ENCODE measurements around the gene PRKAG2. TPM values are rescaled to one million over a fixed set of nuclear protein-coding genes. Genes with fewer than 3 reads are reported as not detected.

Gene PRKAG2
- total RNA-seq, 4 donors from 2014 or later: 7.5 to 14.3 (median 12.2) TPM

- peak in 1 of 2 donors; percentile 78 for DNase-seq (ENCODE audit: low spot score in 2 of 2)
- no peak overlapping the region for H3K4me3 ChIP-seq (ENCODE audit: low read depth, poor library complexity, severe bottlenecking)
- WGBS, 2 donors: 55 to 64% methylated on average over 10 of the region's 10 CpGs
- intact Hi-C loops (cut with DNase I; ENCODE audit: low total_unique reads): no loop called here
- TF ChIP-seq CTCF (IDR thresholded peaks at IDR 0.05) (no peak), POLR2A (IDR thresholded peaks at IDR 0.05) (no peak)
Observed at GRCh38 chr7:151895631-151896031, 18.7 kb upstream of the PRKAG2 start.

- DNase-seq (ENCODE audit: low spot score in 2 of 2): peak in 1 of 2 donors; percentile 76
- intact Hi-C loops (cut with DNase I; ENCODE audit: low total_unique reads): no loop called here
- 53 to 60% methylated on average over 21 of the region's 21 CpGs for WGBS, 2 donors
- no peak overlapping the region for H3K4me3 ChIP-seq (ENCODE audit: low read depth, poor library complexity, severe bottlenecking)
- TF ChIP-seq POLR2A (IDR thresholded peaks at IDR 0.05): no peak
Observed at GRCh38 chr7:151895008-151895630, 18.2 kb upstream of the PRKAG2 start.

GRCh38 chr7:151894111-151895007, 17.4 kb upstream of the PRKAG2 start:
- DNase-seq (ENCODE audit: low spot score in 2 of 2): peak in 1 of 2 donors; percentile 77
- WGBS, 2 donors: 62 to 69% methylated on average over 39 of the region's 40 CpGs
- no peak overlapping the region for H3K4me3 ChIP-seq (ENCODE audit: low read depth, poor library complexity, severe bottlenecking)
- no peak for TF ChIP-seq CTCF (IDR thresholded peaks at IDR 0.05)
- no peak for TF ChIP-seq POLR2A (IDR thresholded peaks at IDR 0.05)
- intact Hi-C loops (cut with DNase I; ENCODE audit: low total_unique reads): no loop called here

- TF ChIP-seq POLR2A (IDR thresholded peaks at IDR 0.05) (no peak), CTCF (IDR thresholded peaks at IDR 0.05) (no peak)
- DNase-seq (ENCODE audit: low spot score in 2 of 2): peak in 1 of 2 donors; percentile 70
- no peak overlapping the region for H3K4me3 ChIP-seq (ENCODE audit: low read depth, poor library complexity, severe bottlenecking)
- intact Hi-C loops (cut with DNase I; ENCODE audit: low total_unique reads): no loop called here
- WGBS, 2 donors: 80 to 85% methylated on average over 8 of the region's 9 CpGs
Observed at GRCh38 chr7:151893405-151893923, 16.5 kb upstream of the PRKAG2 start.

GRCh38 chr7:151891753-151892152, 14.8 kb upstream of the PRKAG2 start:
- 69 to 71% methylated on average over 9 of the region's 9 CpGs for WGBS, 2 donors
- no peak for DNase-seq (ENCODE audit: low spot score in 2 of 2)
- TF ChIP-seq CTCF (IDR thresholded peaks at IDR 0.05) (no peak), POLR2A (IDR thresholded peaks at IDR 0.05) (no peak)
- intact Hi-C loops (cut with DNase I; ENCODE audit: low total_unique reads): no loop called here
- no peak overlapping the region for H3K4me3 ChIP-seq (ENCODE audit: low read depth, poor library complexity, severe bottlenecking)

- TF ChIP-seq POLR2A (IDR thresholded peaks at IDR 0.05): no peak
- no peak for DNase-seq (ENCODE audit: low spot score in 2 of 2)
- no peak overlapping the region for H3K4me3 ChIP-seq (ENCODE audit: low read depth, poor library complexity, severe bottlenecking)
- 63 to 72% methylated on average over 7 of the region's 7 CpGs for WGBS, 2 donors
- intact Hi-C loops (cut with DNase I; ENCODE audit: low total_unique reads): no loop called here
Observed at GRCh38 chr7:151891182-151891581, 14.3 kb upstream of the PRKAG2 start.

All from lower leg skin (tissue), 4 donors.